ENCODE results near the gene MACROD2.

The MACROD2 gene

DNA sequence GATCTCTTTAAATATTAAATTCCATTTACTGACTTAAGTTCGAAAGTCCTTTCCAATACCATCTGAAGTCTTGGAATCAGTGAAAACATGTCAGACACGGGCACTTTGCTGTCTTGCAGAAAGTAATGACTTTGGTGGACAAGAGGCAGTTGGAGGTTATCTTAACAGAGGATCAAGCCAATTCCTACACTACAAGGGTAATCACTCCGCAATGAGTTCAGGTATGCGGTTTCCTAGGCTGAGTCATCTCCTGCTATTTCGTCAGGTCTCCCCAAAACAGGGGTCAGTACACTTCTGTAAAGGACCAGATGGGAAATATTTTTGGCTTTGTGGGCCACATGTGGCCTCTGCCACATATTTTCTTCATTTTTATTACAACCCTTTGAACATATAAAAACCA is 1921.3 kb downstream of the MACROD2 start:
- no peak for DNase-seq (ENCODE audit: extremely low read depth, low read depth)
- TF ChIP-seq, protein P1, sequence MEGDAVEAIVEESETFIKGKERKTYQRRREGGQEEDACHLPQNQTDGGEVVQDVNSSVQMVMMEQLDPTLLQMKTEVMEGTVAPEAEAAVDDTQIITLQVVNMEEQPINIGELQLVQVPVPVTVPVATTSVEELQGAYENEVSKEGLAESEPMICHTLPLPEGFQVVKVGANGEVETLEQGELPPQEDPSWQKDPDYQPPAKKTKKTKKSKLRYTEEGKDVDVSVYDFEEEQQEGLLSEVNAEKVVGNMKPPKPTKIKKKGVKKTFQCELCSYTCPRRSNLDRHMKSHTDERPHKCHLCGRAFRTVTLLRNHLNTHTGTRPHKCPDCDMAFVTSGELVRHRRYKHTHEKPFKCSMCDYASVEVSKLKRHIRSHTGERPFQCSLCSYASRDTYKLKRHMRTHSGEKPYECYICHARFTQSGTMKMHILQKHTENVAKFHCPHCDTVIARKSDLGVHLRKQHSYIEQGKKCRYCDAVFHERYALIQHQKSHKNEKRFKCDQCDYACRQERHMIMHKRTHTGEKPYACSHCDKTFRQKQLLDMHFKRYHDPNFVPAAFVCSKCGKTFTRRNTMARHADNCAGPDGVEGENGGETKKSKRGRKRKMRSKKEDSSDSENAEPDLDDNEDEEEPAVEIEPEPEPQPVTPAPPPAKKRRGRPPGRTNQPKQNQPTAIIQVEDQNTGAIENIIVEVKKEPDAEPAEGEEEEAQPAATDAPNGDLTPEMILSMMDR (IDR thresholded peaks at IDR 0.05; ENCODE audit: low read depth, low read length): no peak

DNA sequence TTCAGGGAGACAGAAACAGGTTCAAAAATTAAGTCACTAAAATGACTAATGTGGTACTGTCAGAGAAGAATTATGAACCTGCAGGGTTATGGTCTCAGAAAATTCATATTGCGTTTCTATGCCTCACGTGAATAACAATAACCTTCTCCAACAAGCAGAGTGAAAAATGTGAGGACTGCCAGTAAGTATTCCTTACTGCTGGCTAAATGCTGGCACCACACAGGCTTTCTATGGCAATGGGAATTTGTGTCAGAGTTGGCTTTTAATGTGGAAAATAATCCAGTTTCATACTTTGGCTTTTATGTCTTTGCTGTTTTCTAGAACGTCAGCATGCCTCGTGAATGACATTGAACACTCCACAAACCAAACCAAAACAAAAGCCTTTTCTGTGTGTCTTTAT is 1922.0 kb downstream of the MACROD2 start:
- DNase-seq (ENCODE audit: extremely low read depth, low read depth): no peak
- TF ChIP-seq, protein P1 (IDR thresholded peaks at IDR 0.05; ENCODE audit: low read depth, low read length): no peak

DNA sequence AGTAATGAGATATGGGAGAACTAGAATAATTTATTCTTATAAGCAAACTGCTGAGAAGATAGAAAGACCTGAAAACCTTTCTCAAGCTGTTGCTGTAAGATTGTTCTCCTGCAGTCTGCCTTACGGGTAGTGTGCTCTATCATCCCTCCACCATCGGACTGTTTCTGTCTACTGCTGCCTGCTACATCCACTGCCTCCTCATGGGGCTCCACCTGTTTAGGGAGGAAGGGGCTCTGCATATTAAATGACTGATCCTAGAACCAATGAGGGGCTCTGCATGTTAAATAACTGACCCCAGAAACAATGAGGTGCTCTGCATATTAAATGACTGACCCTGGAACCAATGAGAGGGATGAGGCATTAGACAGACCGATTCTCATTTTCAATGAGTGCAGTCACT is 1923.3 kb downstream of the MACROD2 start:
- TF ChIP-seq, protein P1 (IDR thresholded peaks at IDR 0.05; ENCODE audit: low read depth, low read length): no peak
- DNase-seq (ENCODE audit: extremely low read depth, low read depth): no peak

DNA sequence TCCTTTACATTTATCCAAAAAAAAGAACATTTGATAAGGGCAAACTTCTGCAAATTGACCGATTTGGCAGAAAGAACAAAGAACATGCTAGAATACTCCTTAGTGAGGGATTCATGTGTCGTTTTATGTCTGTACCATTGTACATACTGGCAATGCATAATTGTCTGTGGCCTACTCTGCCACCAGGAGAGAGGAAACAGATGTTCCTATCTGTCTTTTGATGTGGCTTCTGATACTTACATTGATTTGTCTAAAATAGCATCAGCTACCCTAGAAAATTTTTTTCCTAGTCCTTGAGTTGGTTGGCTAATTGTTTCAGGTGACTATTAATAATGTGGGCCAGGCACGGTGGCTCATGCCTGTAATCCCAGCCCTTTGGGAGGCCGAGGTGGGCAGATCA is 1923.8 kb downstream of the MACROD2 start:
- DNase-seq (ENCODE audit: extremely low read depth, low read depth): no peak
- TF ChIP-seq, protein P1 (IDR thresholded peaks at IDR 0.05; ENCODE audit: low read depth, low read length): no peak

DNA sequence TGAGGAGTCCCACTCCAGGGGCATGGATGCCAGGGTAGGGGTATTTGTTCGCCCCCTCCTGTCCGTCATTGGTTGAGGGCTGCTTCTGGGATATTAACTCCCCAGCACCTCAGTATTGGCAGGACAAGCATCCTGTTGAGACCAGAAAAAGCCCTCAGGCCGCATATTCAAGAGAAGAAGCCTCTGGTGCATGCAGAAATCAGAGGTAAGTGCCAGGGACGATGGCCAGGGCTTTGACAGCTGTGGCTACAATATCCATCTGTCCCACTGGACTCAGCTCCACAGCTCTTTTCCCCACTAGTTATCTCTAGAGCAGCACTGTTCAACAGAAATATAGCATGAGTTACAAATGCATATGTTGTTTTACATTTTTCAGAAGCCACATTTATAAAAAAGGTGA is 1926.6 kb downstream of the MACROD2 start:
- no peak for DNase-seq (ENCODE audit: extremely low read depth, low read depth)
- TF ChIP-seq, protein P1 (IDR thresholded peaks at IDR 0.05; ENCODE audit: low read depth, low read length): no peak

DNA sequence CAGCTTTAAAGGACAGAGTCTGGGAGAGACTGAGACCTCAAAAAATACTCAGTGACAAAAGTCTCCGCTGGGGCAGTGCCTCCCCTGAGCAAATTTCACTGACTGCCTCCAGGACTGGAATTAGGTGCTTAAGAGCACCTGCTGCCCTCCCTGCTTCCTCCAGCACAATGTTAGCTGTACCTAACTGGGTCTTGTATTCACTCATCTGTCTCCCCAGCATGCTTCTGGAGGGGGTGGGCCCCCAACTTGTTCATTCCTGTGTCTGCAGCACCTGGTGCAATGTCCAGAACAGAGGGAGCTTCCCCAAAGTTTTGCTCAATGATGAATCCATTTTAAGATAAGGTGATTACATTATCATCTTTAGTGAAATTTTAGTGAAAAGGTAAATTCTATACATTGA is 1927.2 kb downstream of the MACROD2 start:
- no peak for DNase-seq (ENCODE audit: extremely low read depth, low read depth)
- TF ChIP-seq, protein P1 (IDR thresholded peaks at IDR 0.05; ENCODE audit: low read depth, low read length): no peak

DNA sequence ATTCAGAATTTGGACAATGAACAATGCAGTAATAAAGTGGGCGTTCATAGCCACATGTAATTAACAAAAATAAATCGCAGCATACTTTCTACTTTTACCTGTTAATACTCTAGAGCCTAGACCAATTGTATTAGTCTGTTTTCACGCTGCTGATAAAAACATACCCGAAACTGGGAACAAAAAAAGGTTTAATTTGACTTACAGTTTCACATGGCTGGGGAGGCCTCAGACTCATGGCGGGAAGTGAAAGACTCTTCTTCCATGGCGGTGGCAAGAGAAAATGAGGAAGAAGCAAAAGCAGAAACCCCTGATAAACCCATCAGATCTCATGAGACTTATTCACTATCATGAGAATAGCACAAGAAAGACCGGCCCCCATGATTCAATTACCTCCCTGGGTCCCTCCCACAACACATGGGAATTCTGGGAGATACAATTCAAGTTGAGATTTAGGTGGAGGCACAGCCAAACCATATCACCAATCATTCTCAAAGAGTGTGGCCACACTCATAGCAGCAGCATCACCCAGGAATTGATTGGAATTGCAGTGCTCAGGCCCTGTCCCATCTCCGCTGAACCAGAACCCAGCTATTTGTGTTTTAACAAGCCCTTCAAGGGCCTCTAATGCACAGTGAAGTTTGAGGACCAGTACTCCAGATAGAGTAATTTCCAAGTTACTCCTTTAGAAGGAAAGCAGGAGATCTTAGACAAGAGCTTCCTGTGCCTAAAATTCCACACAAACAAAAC is 1927.9 kb downstream of the MACROD2 start:
- TF ChIP-seq, protein P1 (IDR thresholded peaks at IDR 0.05; ENCODE audit: low read depth, low read length): no peak
- DNase-seq (ENCODE audit: extremely low read depth, low read depth): no peak

All from AG09319 (cell line).